PC-3 (cell line): Measurements from ENCODE around the gene DRD3. TPM values are rescaled to one million over a fixed set of nuclear protein-coding genes. Genes with fewer than 3 reads are reported as not detected.

Source experiments
- ATAC-seq: fragments of 200-7000 bp; cut with Tn5 transposase; 2 replicates; pipeline ENCODE4 v1.9.1; 2020; ENCODE audit warnings: mild to moderate bottlenecking, moderate library complexity
- BruUV-seq: library from RNA; stranded (reverse); fragments of 400-500 nt; replicated peaks from 2 replicates; lab custom pipeline; 2021; lab: Mats Ljungman, UMichigan
- CTCF ChIA-PET: fragments of 300-600 bp; sonication (Branson Sonifier 250); formaldehyde crosslinking; loops from one replicate; lab custom pipeline; 2022; ENCODE audit warnings: antibody characterized with exemption; lab: Charles Lee
- POLR2A ChIA-PET: fragments of 300-600 bp; sonication (Branson Sonifier 250); formaldehyde crosslinking; loops from one replicate; lab custom pipeline; 2022; ENCODE audit warnings: antibody characterized with exemption; ENCODE audit not compliant: unreplicated experiment; lab: Charles Lee
- DNase-seq: peaks from one replicate; pipeline ENCODE4 v3.0.0-alpha.2; 2015
- H2AFZ ChIP-seq: fragments of 300-600 bp; sonication (generic); 2 replicates; pipeline ENCODE4 v1.6.0; 2016; ENCODE audit warnings: antibody characterized with exemption, low read length
- H3F3A ChIP-seq: fragments of 300-600 bp; sonication (generic); one replicate; pipeline ENCODE4 v1.6.0; 2017; ENCODE audit warnings: antibody characterized with exemption, low read length, control low read depth, mild to moderate bottlenecking; ENCODE audit not compliant: unreplicated experiment
- H3K27ac ChIP-seq: fragments of 300-600 bp; sonication (generic); 2 replicates; pipeline ENCODE4 v1.5.1; 2016; ENCODE audit warnings: mild to moderate bottlenecking, low read length
- H3K27me3 ChIP-seq: fragments of 300-600 bp; sonication (generic); 2 replicates; pipeline ENCODE4 v1.6.1; 2016; ENCODE audit warnings: low read length, mixed read lengths
- H3K36me3 ChIP-seq: fragments of 300-600 bp; sonication (generic); 2 replicates; pipeline ENCODE4 v1.6.1; 2016; ENCODE audit warnings: low read depth, mixed run types, low read length, mixed read lengths
- H3K4me1 ChIP-seq: fragments of 300-600 bp; sonication (generic); 2 replicates; pipeline ENCODE4 v1.5.1; 2016; ENCODE audit warnings: low read length; ENCODE audit not compliant: insufficient read depth
- H3K4me2 ChIP-seq: fragments of 300-600 bp; sonication (generic); 2 replicates; pipeline ENCODE4 v1.6.0; 2016; ENCODE audit warnings: low read length
- H3K4me3 ChIP-seq: fragments of 300-600 bp; sonication (generic); 2 replicates; pipeline ENCODE4 v1.5.1; 2016; ENCODE audit warnings: mild to moderate bottlenecking, low read length, mixed read lengths
- H3K79me2 ChIP-seq: fragments of 300-600 bp; sonication (generic); 2 replicates; pipeline ENCODE4 v1.6.1; 2017; ENCODE audit warnings: low read length, mixed read lengths
- H3K9ac ChIP-seq: fragments of 300-600 bp; sonication (generic); 2 replicates; pipeline ENCODE4 v1.6.0; 2016; ENCODE audit warnings: mild to moderate bottlenecking, low read length
- H3K9me2 ChIP-seq: fragments of 300-600 bp; sonication (generic); replicated peaks from 2 replicates; pipeline ENCODE4 v1.6.1; 2016; ENCODE audit warnings: mixed run types, low read length, mixed read lengths
- H3K9me3 ChIP-seq: fragments of 300-600 bp; sonication (generic); 2 replicates; pipeline ENCODE4 v1.6.1; 2016; ENCODE audit warnings: low read length, mixed read lengths
- H4K20me1 ChIP-seq: fragments of 300-600 bp; sonication (generic); 2 replicates; pipeline ENCODE4 v1.6.1; 2016; ENCODE audit warnings: low read length, mixed read lengths
- EZH2 ChIP-seq: fragments of 300-600 bp; sonication (generic); IDR thresholded peaks from one replicate; pipeline ENCODE4 v1.6.1; 2017; ENCODE audit warnings: antibody characterized with exemption, mild to moderate bottlenecking, low read length; ENCODE audit not compliant: unreplicated experiment
- EZH2phosphoT487 ChIP-seq: fragments of 300-600 bp; sonication (generic); IDR thresholded peaks from 2 replicates; pipeline ENCODE4 v1.6.1; 2018; ENCODE audit warnings: mild to moderate bottlenecking, antibody characterized with exemption, low read length, borderline replicate concordance
- intact Hi-C: fragments of 100-400 bp; cut with micrococcal nuclease; formaldehyde crosslinking; loops from 2 replicates; pipeline ENCODE4 v1.9.0; 2023
- total RNA-seq: library from RNA; depleted of rRNA; stranded (reverse); fragments of >200 nt; gene quantifications from 2 replicates; pipeline ENCODE4 v1.2.3, GENCODE V29; 2014
- TF ChIP-seq, protein P1 (sequence below): fragments of 300-600 bp; sonication (generic); conservative IDR thresholded peaks from 2 replicates; pipeline ENCODE4 v1.5.1; 2017; ENCODE audit warnings: antibody characterized with exemption, low read depth, mild to moderate bottlenecking, low read length

Gene DRD3
- total RNA-seq, 1 experiment from 2014 or later: not detected

GRCh38 chr3:114103181-114103580 is 75.7 kb downstream of the DRD3 start:
- Histone ChIP-seq H3K4me2 (no peak overlapping the region), H3K9me2 (no peaks in the 10 kb centered on the region), H3K9me3 (no peaks in the 10 kb centered on the region), H4K20me1 (no peaks in the 10 kb centered on the region), H3K79me2 (no peaks in the 10 kb centered on the region), H2AFZ (no peak overlapping the region), H3K4me1 (no peaks in the 10 kb centered on the region), H3K4me3 (no peak overlapping the region), H3F3A (no peaks in the 10 kb centered on the region), H3K36me3 (no peaks in the 10 kb centered on the region), H3K27ac (no peak overlapping the region), H3K27me3 (0 out of 2 replicates have a peak, but pooled peaks cover 9% of the 10 kb centered on the region), H3K9ac (no peak overlapping the region)
- POLR2A ChIA-PET: no interaction called here
- no peak for ATAC-seq
- CTCF ChIA-PET: no interaction called here
- DNase-seq: no peak
- BruUV-seq: no TSS peak
- TF ChIP-seq EZH2 (no peak), EZH2phosphoT487 (no peak)
- TF ChIP-seq, protein P1, sequence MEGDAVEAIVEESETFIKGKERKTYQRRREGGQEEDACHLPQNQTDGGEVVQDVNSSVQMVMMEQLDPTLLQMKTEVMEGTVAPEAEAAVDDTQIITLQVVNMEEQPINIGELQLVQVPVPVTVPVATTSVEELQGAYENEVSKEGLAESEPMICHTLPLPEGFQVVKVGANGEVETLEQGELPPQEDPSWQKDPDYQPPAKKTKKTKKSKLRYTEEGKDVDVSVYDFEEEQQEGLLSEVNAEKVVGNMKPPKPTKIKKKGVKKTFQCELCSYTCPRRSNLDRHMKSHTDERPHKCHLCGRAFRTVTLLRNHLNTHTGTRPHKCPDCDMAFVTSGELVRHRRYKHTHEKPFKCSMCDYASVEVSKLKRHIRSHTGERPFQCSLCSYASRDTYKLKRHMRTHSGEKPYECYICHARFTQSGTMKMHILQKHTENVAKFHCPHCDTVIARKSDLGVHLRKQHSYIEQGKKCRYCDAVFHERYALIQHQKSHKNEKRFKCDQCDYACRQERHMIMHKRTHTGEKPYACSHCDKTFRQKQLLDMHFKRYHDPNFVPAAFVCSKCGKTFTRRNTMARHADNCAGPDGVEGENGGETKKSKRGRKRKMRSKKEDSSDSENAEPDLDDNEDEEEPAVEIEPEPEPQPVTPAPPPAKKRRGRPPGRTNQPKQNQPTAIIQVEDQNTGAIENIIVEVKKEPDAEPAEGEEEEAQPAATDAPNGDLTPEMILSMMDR: no peak
- intact Hi-C loops: no loop called here

GRCh38 chr3:114101101-114101500 is 77.8 kb downstream of the DRD3 start:
- Histone ChIP-seq H3K9ac (no peak overlapping the region), H3K27ac (no peak overlapping the region), H3K9me3 (no peaks in the 10 kb centered on the region), H3K9me2 (no peaks in the 10 kb centered on the region), H3K4me1 (no peaks in the 10 kb centered on the region), H3F3A (no peaks in the 10 kb centered on the region), H3K4me3 (no peak overlapping the region), H2AFZ (no peak overlapping the region), H4K20me1 (no peaks in the 10 kb centered on the region), H3K36me3 (no peaks in the 10 kb centered on the region), H3K4me2 (no peak overlapping the region), H3K79me2 (no peaks in the 10 kb centered on the region), H3K27me3 (0 out of 2 replicates have a peak, but pooled peaks cover 6% of the 10 kb centered on the region)
- no peak for ATAC-seq
- intact Hi-C loops: no loop called here
- POLR2A ChIA-PET: no interaction called here
- CTCF ChIA-PET: no interaction called here
- no TSS peak for BruUV-seq
- TF ChIP-seq EZH2: no peak
- TF ChIP-seq, protein P1: no peak
- no peak for DNase-seq

- no peaks in the 10 kb centered on the region for H3K9me3 ChIP-seq
- ChIA-PET CTCF (no interaction called here), POLR2A (no interaction called here)
- no peak overlapping the region for H3K27ac ChIP-seq
- no TSS peak for BruUV-seq
- no peaks in the 10 kb centered on the region for H3K36me3 ChIP-seq
- no peaks in the 10 kb centered on the region for H3K9me2 ChIP-seq
- H3K4me2 ChIP-seq: no peak overlapping the region
- H3K9ac ChIP-seq: no peak overlapping the region
- ATAC-seq (no peak), DNase-seq (no peak)
- no peaks in the 10 kb centered on the region for H3K79me2 ChIP-seq
- H3K4me3 ChIP-seq: no peak overlapping the region
- H2AFZ ChIP-seq: no peak overlapping the region
- H3K27me3 ChIP-seq: 0 out of 2 replicates have a peak, but pooled peaks cover 6% of the 10 kb centered on the region
- 0 out of 2 replicates have a peak, but pooled peaks cover 10% of the 10 kb centered on the region for H3K4me1 ChIP-seq
- TF ChIP-seq, protein P1: no peak
- no peaks in the 10 kb centered on the region for H3F3A ChIP-seq
- H4K20me1 ChIP-seq: no peaks in the 10 kb centered on the region
- intact Hi-C loops: no loop called here
These were observed 83.1 kb downstream of the DRD3 start for GRCh38 chr3:114095796-114096195.
